Mesendoderm (in vitro differentiated cells): ENCODE results near the gene S1PR4.

Source experiments
- DNase-seq: peaks from one replicate; pipeline ENCODE4 v3.0.0; 2013
- H2AK5ac ChIP-seq: 2 replicates; pipeline ENCODE4 v1.6.1; 2013; ENCODE audit warnings: low read length, inconsistent platforms
- H2BK120ac ChIP-seq: 2 replicates; pipeline ENCODE4 v1.6.1; 2013; ENCODE audit warnings: low read depth, mild to moderate bottlenecking, low read length, moderate library complexity, mixed read lengths
- H2BK15ac ChIP-seq: replicated peaks from 2 replicates; pipeline ENCODE4 v1.6.1; 2013; ENCODE audit warnings: low read depth, mild to moderate bottlenecking, moderate library complexity
- H2BK5ac ChIP-seq: 2 replicates; pipeline ENCODE4 v1.6.1; 2013; ENCODE audit warnings: low read length, inconsistent platforms
- H3K18ac ChIP-seq: 2 replicates; pipeline ENCODE4 v1.6.1; 2013; ENCODE audit warnings: mild to moderate bottlenecking, low read length, mixed read lengths
- H3K23ac ChIP-seq: one replicate; pipeline ENCODE4 v1.6.1; 2013; ENCODE audit warnings: low read length
- H3K27ac ChIP-seq: 2 replicates; pipeline ENCODE4 v1.5.1; 2013; ENCODE audit warnings: low read depth, mild to moderate bottlenecking, inconsistent platforms, low read length, moderate library complexity
- H3K27me3 ChIP-seq: 2 replicates; pipeline ENCODE4 v1.6.1; 2013; ENCODE audit warnings: low read length, control low read depth, mild to moderate bottlenecking, inconsistent platforms; ENCODE audit not compliant: insufficient read depth, poor library complexity
- H3K36me3 ChIP-seq: 2 replicates; pipeline ENCODE4 v1.6.1; 2013; ENCODE audit warnings: low read length, inconsistent platforms; ENCODE audit not compliant: control insufficient read depth, insufficient read depth
- H3K4ac ChIP-seq: one replicate; pipeline ENCODE4 v1.6.1; 2013; ENCODE audit warnings: low read depth, mild to moderate bottlenecking, low read length, moderate library complexity
- H3K4me1 ChIP-seq: 2 replicates; pipeline ENCODE4 v1.6.1; 2013; ENCODE audit warnings: low read depth, low read length, inconsistent platforms; ENCODE audit not compliant: control insufficient read depth
- H3K4me2 ChIP-seq: 2 replicates; pipeline ENCODE4 v1.6.1; 2013; ENCODE audit warnings: low read length
- H3K4me3 ChIP-seq: 2 replicates; pipeline ENCODE4 v1.5.1; 2013; ENCODE audit warnings: mild to moderate bottlenecking, low read length
- H3K56ac ChIP-seq: one replicate; pipeline ENCODE4 v1.6.1; 2013; ENCODE audit warnings: low read length
- H3K79me1 ChIP-seq: 2 replicates; pipeline ENCODE4 v1.6.1; 2013; ENCODE audit warnings: low read length, inconsistent platforms
- H3K79me2 ChIP-seq: 2 replicates; pipeline ENCODE4 v1.6.1; 2013; ENCODE audit warnings: mild to moderate bottlenecking, low read length; ENCODE audit not compliant: control insufficient read depth, insufficient read depth
- H3K9ac ChIP-seq: 2 replicates; pipeline ENCODE4 v1.6.1; 2013; ENCODE audit warnings: low read length, inconsistent platforms
- H4K5ac ChIP-seq: one replicate; pipeline ENCODE4 v1.6.1; 2013; ENCODE audit warnings: low read length
- H4K8ac ChIP-seq: one replicate; pipeline ENCODE4 v1.6.1; 2013; ENCODE audit warnings: low read depth, mild to moderate bottlenecking, control low read depth, low read length, moderate library complexity
- WGBS: extraction: QIAGEN DNeasy Blood & Tissue Kit; methylation state at CpG from one replicate; pipeline ENCODE4 v1.1.7; 2013; ENCODE audit warnings: low lambda C conversion rate, missing lambda C conversion rate; ENCODE audit not compliant: insufficient coverage; ENCODE audit errors: extremely low coverage; 5-methylcytosine and 5-hydroxymethylcytosine counted together

S1PR4 gene

DNA sequence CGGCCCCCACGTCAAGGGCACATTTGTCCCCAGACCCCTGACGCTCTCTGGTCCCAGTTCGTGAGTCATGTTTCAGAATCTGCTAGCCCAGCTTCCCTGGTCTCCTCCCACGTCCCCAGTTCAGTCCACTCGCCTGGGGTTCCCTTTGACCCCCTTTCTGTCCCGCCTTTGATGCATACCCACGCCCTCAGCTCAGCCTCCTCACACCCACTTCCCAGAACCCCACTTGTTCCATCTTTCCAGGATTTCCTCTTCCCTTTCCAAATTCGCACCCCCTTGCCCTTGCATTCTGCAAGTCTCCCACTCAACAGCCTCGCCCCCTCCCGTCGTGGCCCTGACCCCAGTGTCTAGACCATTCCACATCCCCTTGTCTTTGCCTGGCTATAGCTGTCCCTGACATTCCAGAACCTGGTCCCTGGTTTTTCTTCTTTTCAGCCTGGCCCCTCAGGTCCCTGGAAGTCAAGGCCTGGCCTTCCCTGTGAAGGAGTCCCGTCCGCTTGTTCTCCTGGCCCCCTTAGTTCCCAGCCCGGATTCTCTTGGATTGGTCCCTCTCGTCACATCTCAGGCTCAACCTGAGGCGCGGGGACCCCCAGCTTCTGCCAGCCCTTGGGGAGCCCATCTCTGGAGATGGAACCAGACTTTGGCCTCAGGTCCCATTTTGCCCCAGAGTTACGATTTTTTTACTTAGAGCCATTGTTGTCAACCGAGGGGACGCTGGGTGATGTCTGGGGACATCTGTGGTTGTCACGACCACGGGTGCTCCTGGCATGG, 8.5 kb downstream of the S1PR4 start:
- no peak for DNase-seq
- Histone ChIP-seq H3K79me2 (peaks cover 56% of the 10 kb centered on the region), H3K27ac (no peak overlapping the region), H3K18ac (no peak overlapping the region), H3K27me3 (no peaks in the 10 kb centered on the region), H3K4me2 (peak overlapping the region; percentile 87), H3K79me1 (peaks cover 19% of the 10 kb centered on the region), H3K9ac (peak overlapping the region; percentile 96), H4K8ac (no peak overlapping the region), H2BK15ac (no peak overlapping the region), H2AK5ac (no peak overlapping the region), H3K56ac (peak overlapping the region; percentile 99), H3K4ac (no peak overlapping the region), H2BK120ac (no peak overlapping the region), H3K36me3 (no peaks in the 10 kb centered on the region), H4K5ac (no peak overlapping the region), H3K23ac (no peak overlapping the region), H3K4me1 (peaks cover 3% of the 10 kb centered on the region), H2BK5ac (no peak overlapping the region), H3K4me3 (peak overlapping the region; percentile 92)
- WGBS, result no CpG with 5 or more reads among the region's 23 CpGs

DNA sequence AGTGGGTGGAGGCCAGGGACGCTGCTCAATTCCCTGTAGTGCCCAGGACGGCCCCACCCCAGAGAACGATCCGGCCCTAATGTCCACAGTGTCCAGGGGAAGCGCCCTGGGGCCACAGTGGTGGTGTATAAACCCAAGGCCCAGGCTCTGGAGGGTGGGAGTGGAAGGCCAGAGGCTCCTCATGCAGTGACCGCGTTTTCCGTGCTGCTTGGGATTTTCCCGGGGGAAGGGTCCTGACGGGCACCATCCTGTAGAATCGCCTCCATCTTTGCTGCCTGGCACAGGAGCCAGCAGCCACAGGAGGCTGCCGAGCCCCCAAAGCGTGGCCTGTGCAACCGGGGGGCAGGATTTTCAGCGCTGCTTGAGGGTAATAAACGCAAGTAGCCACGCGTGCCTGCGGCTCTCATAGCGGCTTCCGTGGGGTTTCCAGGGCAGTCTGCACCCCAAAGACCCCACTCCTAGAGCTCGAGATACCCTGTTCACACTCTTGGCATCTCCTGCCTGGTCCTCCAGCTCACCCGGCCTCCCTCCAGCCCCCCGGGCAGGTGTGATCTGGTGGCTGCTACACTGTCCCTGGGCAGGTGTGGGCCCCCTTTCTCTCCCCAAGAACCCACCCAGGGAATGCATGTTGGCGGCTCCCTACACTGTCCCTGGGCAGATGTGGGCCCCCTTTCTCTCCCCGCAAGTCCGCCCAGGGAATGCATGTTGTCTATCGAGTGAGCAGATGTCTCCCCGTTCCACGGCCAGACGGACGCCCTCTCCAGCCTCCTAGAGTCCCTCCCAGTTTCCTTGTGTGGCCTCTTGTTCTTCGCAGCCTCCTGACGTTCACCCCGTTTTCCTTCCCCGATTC, 9.3 kb downstream of the S1PR4 start:
- Histone ChIP-seq H3K18ac (no peak overlapping the region), H2BK15ac (no peak overlapping the region), H4K8ac (no peak overlapping the region), H3K27ac (no peak overlapping the region), H3K4me1 (peaks cover 3% of the 10 kb centered on the region), H3K9ac (peak overlapping the region; percentile 13), H3K4me3 (no peak overlapping the region), H4K5ac (no peak overlapping the region), H3K27me3 (no peaks in the 10 kb centered on the region), H2AK5ac (no peak overlapping the region), H3K23ac (no peak overlapping the region), H3K4me2 (no peak overlapping the region), H3K4ac (no peak overlapping the region), H2BK5ac (no peak overlapping the region), H3K79me2 (peaks cover 56% of the 10 kb centered on the region), H3K79me1 (peaks cover 19% of the 10 kb centered on the region), H3K36me3 (no peaks in the 10 kb centered on the region), H3K56ac (peak overlapping the region; percentile 7), H2BK120ac (no peak overlapping the region)
- WGBS, result no CpG with 5 or more reads among the region's 36 CpGs
- no peak for DNase-seq

DNA sequence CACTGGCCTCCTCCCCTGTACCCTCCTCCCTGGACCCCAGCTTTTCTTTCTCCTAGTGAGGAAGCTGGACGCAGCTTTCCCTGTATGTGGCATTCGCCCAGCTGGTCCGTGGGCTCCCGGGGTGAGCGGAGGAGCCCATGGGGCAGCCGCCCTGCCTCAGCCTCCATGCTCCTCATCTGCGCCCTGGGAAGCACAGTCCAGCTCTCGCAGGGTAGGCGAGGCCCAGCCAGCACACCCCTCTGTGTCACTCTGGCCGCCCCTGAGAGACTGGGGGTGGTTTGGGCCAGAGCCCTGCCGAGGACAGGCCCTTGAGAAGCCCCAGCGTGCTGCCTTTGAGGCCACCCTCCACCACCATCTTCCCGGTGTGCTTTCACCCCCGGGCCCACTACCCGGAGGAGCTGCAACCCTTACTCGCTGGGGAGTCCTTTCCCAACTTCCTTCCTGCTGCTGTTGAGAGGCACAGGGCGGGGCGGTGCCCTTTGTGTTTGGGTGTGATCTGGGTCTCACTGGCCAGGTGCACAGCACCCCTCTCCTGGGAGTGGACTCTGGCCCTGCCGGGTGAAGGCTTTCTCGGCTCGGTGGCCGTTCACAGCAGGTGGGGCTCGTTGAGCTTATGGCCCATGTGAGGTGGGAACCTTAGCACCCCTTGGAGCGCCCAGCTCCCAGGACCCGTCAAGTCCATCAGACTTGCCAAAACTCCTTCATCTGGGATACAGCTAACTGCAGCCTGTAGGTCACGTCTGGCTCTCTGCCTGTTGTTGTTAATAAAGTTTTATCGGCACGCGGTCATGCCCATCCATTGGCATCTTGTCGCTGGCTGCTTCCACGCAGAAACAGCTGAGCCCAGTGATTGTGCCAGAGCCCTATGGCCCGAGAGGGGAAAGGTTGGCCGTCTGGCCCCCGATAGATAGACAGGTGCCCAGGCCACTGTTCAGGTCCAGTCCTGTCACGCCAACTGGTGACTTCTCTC, 10.3 kb downstream of the S1PR4 start:
- Histone ChIP-seq H3K27ac (no peak overlapping the region), H3K4me3 (no peak overlapping the region), H3K79me2 (peaks cover 56% of the 10 kb centered on the region), H3K36me3 (no peaks in the 10 kb centered on the region), H2BK15ac (no peak overlapping the region), H3K79me1 (peaks cover 24% of the 10 kb centered on the region), H2BK5ac (no peak overlapping the region), H3K4ac (no peak overlapping the region), H4K8ac (no peak overlapping the region), H3K18ac (no peak overlapping the region), H3K23ac (no peak overlapping the region), H2BK120ac (no peak overlapping the region), H3K56ac (no peak overlapping the region), H2AK5ac (no peak overlapping the region), H3K9ac (no peak overlapping the region), H3K27me3 (no peaks in the 10 kb centered on the region), H3K4me1 (peaks cover 3% of the 10 kb centered on the region), H3K4me2 (no peak overlapping the region), H4K5ac (no peak overlapping the region)
- no CpG with 5 or more reads among the region's 35 CpGs for WGBS
- DNase-seq, result no peak

GRCh38 chr19:3189702-3190469, 11.3 kb downstream of the S1PR4 start:
- Histone ChIP-seq H3K56ac (no peak overlapping the region), H3K4ac (no peak overlapping the region), H3K4me3 (no peak overlapping the region), H3K23ac (no peak overlapping the region), H2AK5ac (no peak overlapping the region), H2BK15ac (no peak overlapping the region), H4K5ac (no peak overlapping the region), H3K27me3 (no peaks in the 10 kb centered on the region), H3K4me2 (no peak overlapping the region), H3K4me1 (peaks cover 3% of the 10 kb centered on the region), H3K27ac (no peak overlapping the region), H2BK5ac (no peak overlapping the region), H3K18ac (no peak overlapping the region), H3K36me3 (no peaks in the 10 kb centered on the region), H3K79me1 (peaks cover 24% of the 10 kb centered on the region), H2BK120ac (no peak overlapping the region), H3K79me2 (peaks cover 56% of the 10 kb centered on the region), H3K9ac (no peak overlapping the region), H4K8ac (no peak overlapping the region)
- DNase-seq, result no peak
- WGBS, result no CpG with 5 or more reads among the region's 28 CpGs

- WGBS, result no CpG with 5 or more reads among the region's 18 CpGs
- Histone ChIP-seq H2AK5ac (no peak overlapping the region), H3K4ac (no peak overlapping the region), H3K79me2 (peaks cover 56% of the 10 kb centered on the region), H3K79me1 (peaks cover 24% of the 10 kb centered on the region), H3K18ac (no peak overlapping the region), H3K27me3 (no peaks in the 10 kb centered on the region), H2BK5ac (no peak overlapping the region), H3K27ac (no peak overlapping the region), H2BK15ac (no peak overlapping the region), H3K56ac (no peak overlapping the region), H4K8ac (no peak overlapping the region), H2BK120ac (no peak overlapping the region), H3K23ac (no peak overlapping the region), H4K5ac (no peak overlapping the region), H3K36me3 (no peaks in the 10 kb centered on the region), H3K9ac (no peak overlapping the region), H3K4me1 (peaks cover 3% of the 10 kb centered on the region), H3K4me3 (no peak overlapping the region), H3K4me2 (no peak overlapping the region)
- DNase-seq, result no peak
Observed at GRCh38 chr19:3190470-3190770, 11.9 kb downstream of the S1PR4 start.
